Endodermal cell (in vitro differentiated cells): ENCODE data around the gene NFAT5. TPM values are rescaled to one million over a fixed set of nuclear protein-coding genes. Genes with fewer than 3 reads are reported as not detected.

ENCODE experiments used
- DNase-seq: peaks from one replicate; pipeline ENCODE4 v3.0.0-alpha.2; 2017
- H3K27ac ChIP-seq: 2 replicates; pipeline ENCODE4 v1.5.1; 2013; ENCODE audit warnings: mild to moderate bottlenecking, low read depth, low read length, moderate library complexity
- H3K27me3 ChIP-seq: 2 replicates; pipeline ENCODE4 v1.6.1; 2013; ENCODE audit warnings: mild to moderate bottlenecking, low read length, moderate library complexity; ENCODE audit not compliant: insufficient read depth, control insufficient read depth, poor library complexity, severe bottlenecking
- H3K36me3 ChIP-seq: 2 replicates; pipeline ENCODE4 v1.7.0; 2013; ENCODE audit warnings: mild to moderate bottlenecking, low read length, moderate library complexity; ENCODE audit not compliant: control insufficient read depth, insufficient read depth
- H3K4me1 ChIP-seq: one replicate; pipeline ENCODE4 v1.7.0; 2013; ENCODE audit warnings: low read length; ENCODE audit not compliant: control insufficient read depth, insufficient read depth
- H3K4me3 ChIP-seq: 2 replicates; pipeline ENCODE4 v1.5.1; 2013; ENCODE audit warnings: mild to moderate bottlenecking, low read length, moderate library complexity
- H3K9ac ChIP-seq: 2 replicates; pipeline ENCODE4 v1.6.1; 2013; ENCODE audit warnings: mild to moderate bottlenecking, low read length, moderate library complexity; ENCODE audit not compliant: poor library complexity, severe bottlenecking; ENCODE audit errors: extremely low read depth
- H3K9me3 ChIP-seq: 2 replicates; pipeline ENCODE4 v1.6.1; 2013; ENCODE audit warnings: mild to moderate bottlenecking, low read length, moderate library complexity; ENCODE audit not compliant: control insufficient read depth
- H3K27ac Mint-ChIP-seq: 2 replicates; pipeline ENCODE4 v1.8.0; 2020; ENCODE audit warnings: mixed read lengths
- H3K27me3 Mint-ChIP-seq: 2 replicates; pipeline ENCODE4 v1.8.0; 2021; ENCODE audit warnings: mild to moderate bottlenecking, mixed read lengths; ENCODE audit not compliant: insufficient read depth
- H3K36me3 Mint-ChIP-seq: 2 replicates; pipeline ENCODE4 v1.8.0; 2020; ENCODE audit warnings: low read depth, mixed read lengths
- H3K4me1 Mint-ChIP-seq: 2 replicates; pipeline ENCODE4 v1.8.0; 2020; ENCODE audit warnings: mixed read lengths
- H3K4me3 Mint-ChIP-seq: 2 replicates; pipeline ENCODE4 v1.8.0; 2020; ENCODE audit warnings: mild to moderate bottlenecking, moderate library complexity, mixed read lengths
- H3K9me3 Mint-ChIP-seq: 2 replicates; pipeline ENCODE4 v1.8.0; 2020; ENCODE audit warnings: mild to moderate bottlenecking, mixed read lengths
- WGBS, 2 experiments: methylation state at CpG; one replicate each; pipeline versions ENCODE4 v1.1.5 to v1.1.7; 2013; ENCODE audit warnings: missing lambda C conversion rate in 2 of 2, mixed read lengths in 1 of 2; ENCODE audit not compliant: insufficient coverage in 1 of 2, insufficient read length in 1 of 2; 5-methylcytosine and 5-hydroxymethylcytosine counted together
- total RNA-seq, 2 donors: library from RNA; stranded (reverse); fragmentation: NEBNext Ultra II Directional in 1 of 2; extraction: Animal tissue kit (Norgen Biotek cat#: 25700) in 1 of 2; gene quantifications; 2 replicates in 1 of 2; 3 replicates in 1 of 2; pipeline ENCODE4 v1.2.1, GENCODE V29; 2021
- TF ChIP-seq, protein P1 (sequence below): fragments of 200-600 bp; sonication (generic); conservative IDR thresholded peaks from 2 replicates; pipeline ENCODE4 v1.5.0; 2021; ENCODE audit warnings: antibody characterized with exemption, mild to moderate bottlenecking

NFAT5 gene
- total RNA-seq, 2 donors from 2014 or later, result 38.8 to 40.3 TPM

DNA sequence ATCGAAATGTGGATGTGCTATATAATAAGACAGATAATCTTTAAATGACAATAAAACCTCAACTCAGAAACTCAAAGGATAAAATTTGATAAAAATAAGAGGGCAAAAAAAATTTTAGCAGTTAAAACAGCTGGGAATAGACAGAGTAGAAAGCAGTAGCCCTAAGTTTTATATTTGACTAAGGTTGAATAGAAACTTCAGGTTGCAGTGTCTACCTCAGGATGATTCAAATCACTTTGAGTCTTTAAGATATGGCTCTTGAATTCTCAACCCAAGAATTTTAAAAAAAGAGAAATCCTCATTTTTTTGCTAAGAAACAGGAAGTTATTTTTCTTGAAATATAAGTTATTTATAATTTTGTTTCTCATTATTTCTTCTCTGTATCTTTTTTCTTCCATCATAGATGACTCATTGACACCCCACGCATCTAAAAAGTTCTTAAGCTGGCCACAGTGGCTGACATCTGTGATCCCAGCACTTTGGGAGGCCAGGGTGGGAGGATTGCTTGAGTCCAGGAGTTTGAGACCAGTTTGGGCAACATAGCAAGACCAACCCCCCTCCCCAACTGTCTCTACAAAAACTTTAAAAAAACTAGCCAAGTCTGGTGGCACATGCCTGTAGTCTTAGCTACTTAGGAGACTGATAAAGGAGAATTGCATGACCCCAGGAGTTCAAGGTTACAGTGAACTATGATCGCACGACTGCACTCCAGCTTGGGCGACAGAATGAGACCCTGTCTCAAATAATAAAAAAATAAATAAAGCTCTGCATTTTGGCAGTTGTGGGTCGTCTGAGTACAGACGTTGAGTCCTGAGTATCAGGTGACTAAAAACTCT is 23.9 kb downstream of the NFAT5 start:
- WGBS, 2 experiments, result 88 to 95% methylated on average over 3 to 6 of the region's 7 CpGs
- Histone ChIP-seq H3K27me3 (no peaks in the 10 kb centered on the region), H3K9ac (no peak overlapping the region), H3K36me3 (peaks cover 20% of the 10 kb centered on the region), H3K27ac (no peak overlapping the region), H3K4me3 (no peak overlapping the region), H3K4me1 (peaks cover 4% of the 10 kb centered on the region), H3K9me3 (no peaks in the 10 kb centered on the region)
- H3K4me1 Mint-ChIP-seq, result peaks cover 16% of the 10 kb centered on the region
- peak overlapping the region; percentile 79 for H3K27ac Mint-ChIP-seq
- TF ChIP-seq, protein P1, sequence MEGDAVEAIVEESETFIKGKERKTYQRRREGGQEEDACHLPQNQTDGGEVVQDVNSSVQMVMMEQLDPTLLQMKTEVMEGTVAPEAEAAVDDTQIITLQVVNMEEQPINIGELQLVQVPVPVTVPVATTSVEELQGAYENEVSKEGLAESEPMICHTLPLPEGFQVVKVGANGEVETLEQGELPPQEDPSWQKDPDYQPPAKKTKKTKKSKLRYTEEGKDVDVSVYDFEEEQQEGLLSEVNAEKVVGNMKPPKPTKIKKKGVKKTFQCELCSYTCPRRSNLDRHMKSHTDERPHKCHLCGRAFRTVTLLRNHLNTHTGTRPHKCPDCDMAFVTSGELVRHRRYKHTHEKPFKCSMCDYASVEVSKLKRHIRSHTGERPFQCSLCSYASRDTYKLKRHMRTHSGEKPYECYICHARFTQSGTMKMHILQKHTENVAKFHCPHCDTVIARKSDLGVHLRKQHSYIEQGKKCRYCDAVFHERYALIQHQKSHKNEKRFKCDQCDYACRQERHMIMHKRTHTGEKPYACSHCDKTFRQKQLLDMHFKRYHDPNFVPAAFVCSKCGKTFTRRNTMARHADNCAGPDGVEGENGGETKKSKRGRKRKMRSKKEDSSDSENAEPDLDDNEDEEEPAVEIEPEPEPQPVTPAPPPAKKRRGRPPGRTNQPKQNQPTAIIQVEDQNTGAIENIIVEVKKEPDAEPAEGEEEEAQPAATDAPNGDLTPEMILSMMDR, result no peak
- H3K9me3 Mint-ChIP-seq, result no peaks in the 10 kb centered on the region
- no peak for DNase-seq
- H3K36me3 Mint-ChIP-seq, result peaks cover 12% of the 10 kb centered on the region
- H3K27me3 Mint-ChIP-seq, result no peaks in the 10 kb centered on the region
- H3K4me3 Mint-ChIP-seq, result no peak overlapping the region

DNA sequence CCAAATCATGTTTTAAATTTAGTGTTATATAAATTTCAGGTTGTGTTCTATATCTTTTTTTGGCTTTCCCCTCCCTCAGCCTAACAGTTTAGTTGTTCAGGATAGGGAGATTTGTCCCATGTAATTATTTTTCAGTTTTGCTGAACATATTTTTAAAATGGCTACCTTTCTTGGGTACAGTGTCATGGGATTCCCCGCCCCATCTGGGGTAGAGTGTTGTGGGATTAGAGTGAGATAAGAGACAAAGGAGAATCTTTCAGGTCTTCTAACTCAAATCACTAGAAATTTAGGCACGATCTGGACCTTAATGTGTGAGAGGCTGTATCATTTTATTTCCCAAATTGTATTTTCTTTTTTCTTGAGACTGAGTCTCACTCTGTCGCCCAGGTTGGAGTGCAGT is 24.8 kb downstream of the NFAT5 start:
- Mint-ChIP-seq H3K27ac (peak overlapping the region; percentile 64), H3K27me3 (no peaks in the 10 kb centered on the region), H3K9me3 (no peaks in the 10 kb centered on the region)

GRCh38 chr16:69593751-69594255 is 28.0 kb downstream of the NFAT5 start:
- H3K4me1 ChIP-seq, result peaks cover 4% of the 10 kb centered on the region
- Mint-ChIP-seq H3K27me3 (no peaks in the 10 kb centered on the region), H3K36me3 (peaks cover 4% of the 10 kb centered on the region), H3K9me3 (no peaks in the 10 kb centered on the region), H3K27ac (no peak overlapping the region), H3K4me3 (no peak overlapping the region), H3K4me1 (peaks cover 19% of the 10 kb centered on the region)
- H3K9ac ChIP-seq, result no peak overlapping the region
- 100% methylated on average over 2 to 4 of the region's 4 CpGs for WGBS, 2 experiments
- H3K36me3 ChIP-seq, result peaks cover 9% of the 10 kb centered on the region
- DNase-seq, result no peak
- no peak overlapping the region for H3K27ac ChIP-seq
- H3K27me3 ChIP-seq, result no peaks in the 10 kb centered on the region
- no peak overlapping the region for H3K4me3 ChIP-seq
- TF ChIP-seq, protein P1, result no peak
- no peaks in the 10 kb centered on the region for H3K9me3 ChIP-seq

More for the DNA sequence above, 24.8 kb downstream of the NFAT5 start:
- TF ChIP-seq, protein P1, result no peak
- no peak overlapping the region for H3K9ac ChIP-seq
- H3K9me3 ChIP-seq, result no peaks in the 10 kb centered on the region
- peaks cover 20% of the 10 kb centered on the region for H3K36me3 ChIP-seq
- H3K27me3 ChIP-seq, result no peaks in the 10 kb centered on the region
- no peak overlapping the region for H3K4me3 Mint-ChIP-seq
- 86 to 100% methylated on average over 2 to 3 of the region's 3 CpGs for WGBS, 2 experiments
- H3K36me3 Mint-ChIP-seq, result peaks cover 9% of the 10 kb centered on the region
- no peak overlapping the region for H3K4me3 ChIP-seq
- no peak overlapping the region for H3K27ac ChIP-seq
- DNase-seq, result no peak
- peaks cover 19% of the 10 kb centered on the region for H3K4me1 Mint-ChIP-seq
- peaks cover 4% of the 10 kb centered on the region for H3K4me1 ChIP-seq
